NB4 (cell line): ENCODE measurements around the gene HAVCR1.

ENCODE experiments used
- DNase-seq: peaks from one replicate; pipeline ENCODE4 v3.0.0; 2010; ENCODE audit warnings: low read depth
- H3K4me3 ChIP-seq: one replicate; pipeline ENCODE4 v1.5.1; 2011; ENCODE audit warnings: mild to moderate bottlenecking, low read depth, low read length, moderate library complexity
- MYC ChIP-seq: IDR thresholded peaks from 2 replicates; pipeline ENCODE4 v1.6.1; 2011; ENCODE audit warnings: low read depth, low read length
- POLR2A ChIP-seq: IDR thresholded peaks from 2 replicates; pipeline ENCODE4 v1.6.1; 2011; ENCODE audit warnings: mild to moderate bottlenecking; ENCODE audit not compliant: insufficient read length; ENCODE audit errors: extremely low read depth
- TF ChIP-seq, protein P1 (sequence below): IDR thresholded peaks from one replicate; pipeline ENCODE4 v1.5.1; 2012; ENCODE audit warnings: low read depth, low read length
- TF ChIP-seq, protein P2 (sequence below): IDR thresholded peaks from 2 replicates; pipeline ENCODE4 v1.6.1; 2011; ENCODE audit warnings: low read depth, low read length

The HAVCR1 gene

DNA sequence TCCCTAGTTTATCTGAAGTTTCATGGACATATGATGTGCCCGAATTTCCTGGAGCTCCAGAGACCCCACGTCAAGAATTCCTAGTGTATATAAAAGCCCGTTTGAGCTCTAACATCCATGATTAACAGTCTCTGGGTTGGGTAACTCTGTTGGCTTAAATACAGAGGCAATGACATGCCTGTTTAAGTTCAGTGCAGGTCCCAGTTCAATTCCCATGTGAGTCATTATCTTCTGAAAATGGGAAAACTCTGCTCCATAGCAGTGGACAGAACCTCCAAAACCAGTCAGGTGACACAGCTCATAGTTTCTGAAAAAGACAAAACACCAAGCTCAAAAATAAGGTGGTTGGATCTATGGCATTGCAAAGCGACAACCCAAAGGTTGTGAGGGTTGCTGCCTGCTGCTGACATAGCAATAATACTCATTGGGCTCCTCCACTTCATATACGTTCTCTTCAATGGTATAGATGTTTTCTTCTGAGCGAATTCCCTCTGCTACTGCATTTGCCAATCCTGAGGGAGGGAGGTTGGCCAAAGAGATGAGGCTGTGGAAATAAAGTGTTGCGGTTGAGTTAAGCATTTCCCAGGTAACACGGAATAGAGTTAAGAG lies 27.9 kb upstream of the HAVCR1 start:
- no peak for TF ChIP-seq MYC
- TF ChIP-seq POLR2A, result no peak
- TF ChIP-seq, protein P1, sequence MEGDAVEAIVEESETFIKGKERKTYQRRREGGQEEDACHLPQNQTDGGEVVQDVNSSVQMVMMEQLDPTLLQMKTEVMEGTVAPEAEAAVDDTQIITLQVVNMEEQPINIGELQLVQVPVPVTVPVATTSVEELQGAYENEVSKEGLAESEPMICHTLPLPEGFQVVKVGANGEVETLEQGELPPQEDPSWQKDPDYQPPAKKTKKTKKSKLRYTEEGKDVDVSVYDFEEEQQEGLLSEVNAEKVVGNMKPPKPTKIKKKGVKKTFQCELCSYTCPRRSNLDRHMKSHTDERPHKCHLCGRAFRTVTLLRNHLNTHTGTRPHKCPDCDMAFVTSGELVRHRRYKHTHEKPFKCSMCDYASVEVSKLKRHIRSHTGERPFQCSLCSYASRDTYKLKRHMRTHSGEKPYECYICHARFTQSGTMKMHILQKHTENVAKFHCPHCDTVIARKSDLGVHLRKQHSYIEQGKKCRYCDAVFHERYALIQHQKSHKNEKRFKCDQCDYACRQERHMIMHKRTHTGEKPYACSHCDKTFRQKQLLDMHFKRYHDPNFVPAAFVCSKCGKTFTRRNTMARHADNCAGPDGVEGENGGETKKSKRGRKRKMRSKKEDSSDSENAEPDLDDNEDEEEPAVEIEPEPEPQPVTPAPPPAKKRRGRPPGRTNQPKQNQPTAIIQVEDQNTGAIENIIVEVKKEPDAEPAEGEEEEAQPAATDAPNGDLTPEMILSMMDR, result no peak
- TF ChIP-seq, protein P2, sequence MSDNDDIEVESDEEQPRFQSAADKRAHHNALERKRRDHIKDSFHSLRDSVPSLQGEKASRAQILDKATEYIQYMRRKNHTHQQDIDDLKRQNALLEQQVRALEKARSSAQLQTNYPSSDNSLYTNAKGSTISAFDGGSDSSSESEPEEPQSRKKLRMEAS, result no peak
- DNase-seq, result no peak
- H3K4me3 ChIP-seq, result no peak overlapping the region

DNA sequence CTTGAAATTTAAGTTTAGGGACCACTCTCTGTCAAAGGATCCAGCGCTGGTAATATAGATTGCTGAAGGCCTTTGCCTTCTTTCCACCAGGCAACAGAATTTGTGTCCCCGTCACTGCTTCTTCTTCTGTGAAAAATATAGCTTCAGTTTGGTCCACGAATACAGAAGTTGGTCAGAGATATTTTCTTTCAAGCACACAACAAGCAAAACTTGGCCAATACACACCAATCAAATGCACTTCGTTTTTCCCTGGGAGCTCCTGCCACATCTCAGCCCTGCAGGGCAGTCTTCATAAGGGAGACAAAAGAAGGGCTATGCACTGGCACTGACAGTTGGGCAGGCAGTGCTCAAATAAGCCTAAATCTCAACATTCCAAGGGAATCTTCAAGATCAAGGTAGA lies 27.0 kb upstream of the HAVCR1 start:
- TF ChIP-seq MYC, result no peak
- TF ChIP-seq, protein P2, result no peak
- TF ChIP-seq POLR2A, result no peak
- TF ChIP-seq, protein P1, result no peak
- DNase-seq, result no peak
- H3K4me3 ChIP-seq, result no peak overlapping the region

DNA sequence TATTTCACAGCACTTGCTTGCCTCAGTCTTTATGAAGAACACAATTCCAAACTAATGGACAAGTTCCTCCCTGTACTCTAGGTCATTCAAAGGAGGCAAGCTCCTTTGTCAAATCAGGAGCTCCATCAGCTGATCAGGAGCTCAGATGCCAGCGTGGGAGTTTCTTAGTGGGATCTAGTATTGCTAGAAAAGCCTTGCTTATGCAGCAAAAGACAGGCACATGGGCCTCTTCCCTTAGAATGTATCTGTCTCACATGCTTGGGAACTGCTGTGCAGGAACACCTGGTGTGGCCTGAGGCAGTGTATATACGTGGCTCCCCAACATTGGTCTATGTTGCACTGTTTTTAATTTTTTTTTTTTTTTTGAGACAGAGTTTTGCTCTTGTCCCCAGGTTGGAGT lies 21.4 kb upstream of the HAVCR1 start:
- TF ChIP-seq, protein P2, result no peak
- TF ChIP-seq MYC (no peak), POLR2A (no peak)
- TF ChIP-seq, protein P1, result no peak
- no peak overlapping the region for H3K4me3 ChIP-seq
- DNase-seq, result no peak

DNA sequence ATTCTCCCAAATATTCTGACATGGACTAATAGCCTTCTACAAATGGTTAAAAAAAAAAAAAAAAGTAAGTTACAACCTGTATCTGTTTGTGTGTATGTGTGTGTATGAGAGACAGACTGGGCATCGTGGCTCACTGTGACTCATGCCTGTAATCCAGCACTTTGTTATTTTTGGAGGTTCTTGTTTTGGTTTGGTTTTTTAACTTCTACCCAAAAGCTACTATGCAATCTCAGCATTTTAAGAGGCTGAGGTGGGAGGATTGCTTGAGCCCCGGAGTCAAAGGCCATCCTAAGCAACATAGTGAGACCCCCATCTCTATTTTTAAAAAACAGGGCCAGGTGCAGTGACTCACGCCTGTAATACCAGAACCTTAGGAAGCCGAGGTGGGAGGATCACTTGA lies 17.6 kb upstream of the HAVCR1 start:
- TF ChIP-seq, protein P1, result no peak
- no peak for TF ChIP-seq MYC
- TF ChIP-seq POLR2A, result no peak
- TF ChIP-seq, protein P2, result no peak
- peak; percentile 10 for DNase-seq
- H3K4me3 ChIP-seq, result no peak overlapping the region

- no peak overlapping the region for H3K4me3 ChIP-seq
- TF ChIP-seq, protein P2, result no peak
- TF ChIP-seq POLR2A, result no peak
- TF ChIP-seq, protein P1, result no peak
- no peak for TF ChIP-seq MYC
- no peak for DNase-seq
These were observed 13.6 kb upstream of the HAVCR1 start for GRCh38 chr5:157072508-157072907.
